Activated T-helper 17 cell treated with anti-CD3 and anti-CD28 coated beads, Interleukin-2, amount 50 U/mL, for 72 hours (primary cell): ENCODE data around the gene MT3. TPM values are rescaled to one million over a fixed set of nuclear protein-coding genes. Genes with fewer than 3 reads are reported as not detected.
A peak's percentile ranks its signal among the peaks of the same experiment; 100 is the strongest.

Experiments used
- ATAC-seq: fragments of 150-1000 bp; cut with Tn5 transposase; replicated peaks from 2 replicates; pipeline ENCODE4 v1.10.0; 2021; ENCODE audit warnings: mild to moderate bottlenecking, moderate library complexity
- H3K27ac Mint-ChIP-seq: one replicate; pipeline ENCODE4 v1.8.0; 2022; ENCODE audit warnings: mixed read lengths
- H3K27me3 Mint-ChIP-seq: one replicate; pipeline ENCODE4 v1.8.0; 2022; ENCODE audit warnings: mixed read lengths
- H3K36me3 Mint-ChIP-seq: one replicate; pipeline ENCODE4 v1.8.0; 2022; ENCODE audit warnings: low read depth, mild to moderate bottlenecking, mixed read lengths
- H3K4me1 Mint-ChIP-seq: one replicate; pipeline ENCODE4 v1.8.0; 2022; ENCODE audit warnings: mixed read lengths
- H3K4me3 Mint-ChIP-seq: one replicate; pipeline ENCODE4 v1.8.0; 2022; ENCODE audit warnings: mild to moderate bottlenecking, mixed read lengths
- H3K9me3 Mint-ChIP-seq: one replicate; pipeline ENCODE4 v1.8.0; 2022; ENCODE audit warnings: mixed read lengths
- total RNA-seq, 2 donors: library from RNA; stranded (reverse); gene quantifications; one replicate each; pipeline ENCODE4 v1.2.3, GENCODE V29; 2022

The MT3 gene
- total RNA-seq, 2 donors from 2014 or later = 3.0 to 73.8 TPM

DNA sequence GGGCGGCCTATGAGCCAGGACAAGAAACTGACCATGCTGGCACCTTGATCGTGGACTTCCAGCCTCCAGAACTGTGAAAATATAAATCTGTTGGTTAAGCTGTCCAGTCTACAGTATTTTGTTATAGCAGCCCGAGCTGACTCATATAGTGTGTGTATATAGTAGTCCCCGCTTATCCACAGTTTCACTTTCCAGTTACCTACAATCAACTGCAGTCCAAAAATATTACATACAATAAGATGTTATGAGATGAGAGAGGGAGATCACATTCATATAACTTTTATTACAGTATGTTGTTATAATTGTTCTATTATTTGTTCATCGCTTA lies 4.9 kb downstream of the MT3 start:
- Mint-ChIP-seq H3K27me3 (peaks cover 8% of the 10 kb centered on the region), H3K27ac (no peak overlapping the region), H3K36me3 (no peaks in the 10 kb centered on the region), H3K4me1 (peaks cover 5% of the 10 kb centered on the region), H3K9me3 (no peaks in the 10 kb centered on the region), H3K4me3 (no peak overlapping the region)
- ATAC-seq = no peak

DNA sequence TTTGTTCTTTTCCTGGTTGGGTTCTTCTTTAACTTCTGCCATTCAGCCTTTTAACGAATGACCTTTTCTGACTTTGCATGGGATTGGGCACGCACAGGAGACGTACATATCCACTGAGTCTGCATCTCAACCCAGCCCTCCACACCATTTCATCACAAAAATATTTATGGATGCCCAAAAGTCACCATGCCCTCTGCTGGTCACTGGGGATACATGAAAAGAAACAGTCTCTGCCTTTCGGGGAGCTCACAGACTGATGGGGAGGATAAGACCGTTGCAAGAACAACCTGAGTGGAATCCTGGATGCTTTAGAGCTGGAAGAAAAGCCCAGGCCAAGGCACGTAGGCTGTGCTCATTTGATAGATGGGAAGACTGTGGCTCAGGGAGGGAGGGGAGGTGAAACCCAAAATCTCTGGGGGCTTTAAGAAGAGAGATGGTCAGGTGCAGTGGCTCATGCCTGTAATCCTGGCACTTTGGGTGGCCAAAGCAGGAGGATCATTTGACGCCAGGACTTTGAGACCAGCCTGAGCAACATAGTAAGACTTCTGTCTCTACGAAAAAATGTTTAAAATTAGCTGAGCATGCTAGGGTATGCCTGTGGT lies 11.2 kb downstream of the MT3 start:
- no peak overlapping the region for H3K4me3 Mint-ChIP-seq
- ATAC-seq = peak; percentile 48
- H3K27ac Mint-ChIP-seq = no peak overlapping the region
- no peaks in the 10 kb centered on the region for H3K36me3 Mint-ChIP-seq
- H3K4me1 Mint-ChIP-seq = peaks cover 5% of the 10 kb centered on the region
- H3K9me3 Mint-ChIP-seq = no peaks in the 10 kb centered on the region
- H3K27me3 Mint-ChIP-seq = peaks cover 5% of the 10 kb centered on the region

DNA sequence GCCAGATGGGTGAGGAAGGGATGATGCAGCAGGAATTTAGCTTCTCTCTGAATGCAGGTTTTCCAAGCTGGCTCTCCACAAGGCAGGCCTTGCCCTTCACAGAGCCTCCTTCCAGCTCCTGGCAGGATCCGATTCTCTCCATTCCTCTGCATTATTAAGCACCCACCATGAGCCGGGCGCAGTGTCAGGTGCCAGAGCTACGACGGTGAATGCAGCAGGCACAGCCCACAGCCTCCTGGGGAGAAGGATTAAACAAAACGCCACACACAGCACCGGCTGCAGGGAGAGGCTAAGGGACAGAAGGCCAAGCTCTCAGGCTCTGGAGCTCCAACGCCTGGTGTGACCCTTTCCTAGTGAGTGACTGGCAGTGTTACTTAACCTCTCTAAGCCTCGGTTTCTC lies 12.0 kb downstream of the MT3 start:
- Mint-ChIP-seq H3K27ac (no peak overlapping the region), H3K4me1 (peaks cover 8% of the 10 kb centered on the region), H3K9me3 (no peaks in the 10 kb centered on the region), H3K4me3 (no peak overlapping the region), H3K27me3 (peaks cover 5% of the 10 kb centered on the region), H3K36me3 (no peaks in the 10 kb centered on the region)
- no peak for ATAC-seq

DNA sequence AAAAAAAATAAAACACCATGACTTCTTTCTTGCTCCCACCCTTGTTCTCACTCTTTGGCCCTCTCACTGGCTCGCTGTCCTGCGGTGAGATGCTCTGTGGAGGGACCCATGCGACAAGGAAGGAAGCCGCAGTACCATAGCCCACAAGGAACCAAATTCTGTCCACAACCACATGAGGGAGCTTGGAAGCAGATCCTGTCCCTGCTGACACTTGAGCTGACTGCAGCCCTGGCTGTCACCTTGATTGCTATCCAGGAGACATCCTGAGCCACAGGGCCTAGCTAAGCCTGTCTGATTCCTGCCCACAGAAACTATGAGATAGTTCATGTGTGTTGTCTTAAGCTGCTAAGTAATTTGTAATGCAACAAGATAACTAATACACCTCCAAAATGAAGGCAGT lies 14.3 kb downstream of the MT3 start:
- H3K27me3 Mint-ChIP-seq = peaks cover 5% of the 10 kb centered on the region
- H3K4me3 Mint-ChIP-seq = no peak overlapping the region
- no peak for ATAC-seq
- H3K9me3 Mint-ChIP-seq = no peaks in the 10 kb centered on the region
- no peak overlapping the region for H3K27ac Mint-ChIP-seq
- H3K36me3 Mint-ChIP-seq = no peaks in the 10 kb centered on the region
- peaks cover 16% of the 10 kb centered on the region for H3K4me1 Mint-ChIP-seq

DNA sequence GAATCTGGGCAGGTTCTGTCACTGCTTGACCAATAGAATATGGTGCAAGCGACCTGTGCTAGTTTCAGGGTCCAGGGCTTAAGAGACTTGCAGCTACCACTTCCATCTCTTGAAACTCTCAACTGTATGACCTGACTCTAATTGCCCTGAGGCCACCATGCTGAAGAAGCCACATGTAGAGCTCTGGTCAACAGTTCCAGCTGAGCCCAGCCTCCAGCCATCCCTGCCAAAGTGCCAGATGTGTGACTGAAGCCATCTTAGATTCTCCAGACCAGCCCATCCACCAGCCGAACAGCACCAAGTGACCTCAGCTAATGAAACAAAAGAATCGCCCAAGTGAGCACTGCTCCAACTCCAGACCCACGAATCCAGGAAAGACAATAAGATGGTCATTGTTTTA lies 15.6 kb downstream of the MT3 start:
- peaks cover 7% of the 10 kb centered on the region for H3K36me3 Mint-ChIP-seq

DNA sequence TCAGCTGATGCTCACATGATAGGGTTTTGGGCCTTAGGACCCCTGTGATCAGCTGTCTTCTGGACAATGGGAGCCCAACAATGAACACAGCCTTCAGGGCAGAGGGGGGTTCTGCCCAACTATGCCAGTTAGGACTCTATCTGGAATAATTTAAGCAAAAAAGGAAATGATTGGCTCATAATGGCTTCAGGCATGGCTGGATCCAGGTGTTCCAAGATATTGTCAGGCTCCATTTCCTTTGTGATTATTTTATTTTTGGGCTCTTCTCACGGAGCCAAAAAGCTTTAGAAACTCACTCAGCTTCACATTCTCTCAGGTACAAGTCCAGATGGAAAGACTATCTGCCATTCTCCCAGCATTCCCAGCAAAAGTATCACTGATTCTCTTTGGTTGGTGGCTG lies 16.1 kb downstream of the MT3 start:
- Mint-ChIP-seq H3K4me3 (no peak overlapping the region), H3K4me1 (peaks cover 26% of the 10 kb centered on the region), H3K27me3 (peaks cover 2% of the 10 kb centered on the region), H3K36me3 (peaks cover 7% of the 10 kb centered on the region), H3K9me3 (no peaks in the 10 kb centered on the region), H3K27ac (no peak overlapping the region)
- no peak for ATAC-seq

More for the DNA sequence above, 15.6 kb downstream of the MT3 start:
- no peaks in the 10 kb centered on the region for H3K9me3 Mint-ChIP-seq
- no peak overlapping the region for H3K27ac Mint-ChIP-seq
- no peak overlapping the region for H3K4me3 Mint-ChIP-seq
- peaks cover 21% of the 10 kb centered on the region for H3K4me1 Mint-ChIP-seq
- no peak for ATAC-seq
- H3K27me3 Mint-ChIP-seq = peaks cover 5% of the 10 kb centered on the region

DNA sequence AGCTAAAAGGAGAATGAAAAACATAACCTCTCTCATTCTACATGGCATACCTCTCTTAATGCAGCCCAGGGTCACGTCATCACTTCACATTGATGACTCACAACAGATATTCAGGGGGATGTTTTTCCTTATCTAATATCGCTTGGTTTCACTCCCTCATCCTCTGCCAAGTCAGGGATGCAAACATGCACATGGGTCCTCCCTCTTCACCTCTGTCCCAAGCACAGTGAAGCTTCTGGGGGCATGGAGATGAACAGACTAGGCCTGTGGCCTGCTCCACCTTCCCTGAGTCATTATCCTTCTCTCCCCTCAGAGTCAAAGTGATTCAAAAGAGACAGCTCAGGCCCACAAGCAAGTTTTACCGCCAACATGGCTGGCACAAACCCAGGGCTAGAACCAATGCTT lies 16.7 kb downstream of the MT3 start:
- H3K27ac Mint-ChIP-seq = no peak overlapping the region
- H3K4me3 Mint-ChIP-seq = peak overlapping the region; percentile 98
- peaks cover 7% of the 10 kb centered on the region for H3K36me3 Mint-ChIP-seq
- H3K9me3 Mint-ChIP-seq = no peaks in the 10 kb centered on the region
- ATAC-seq = no peak
- H3K27me3 Mint-ChIP-seq = no peaks in the 10 kb centered on the region
- peaks cover 32% of the 10 kb centered on the region for H3K4me1 Mint-ChIP-seq

DNA sequence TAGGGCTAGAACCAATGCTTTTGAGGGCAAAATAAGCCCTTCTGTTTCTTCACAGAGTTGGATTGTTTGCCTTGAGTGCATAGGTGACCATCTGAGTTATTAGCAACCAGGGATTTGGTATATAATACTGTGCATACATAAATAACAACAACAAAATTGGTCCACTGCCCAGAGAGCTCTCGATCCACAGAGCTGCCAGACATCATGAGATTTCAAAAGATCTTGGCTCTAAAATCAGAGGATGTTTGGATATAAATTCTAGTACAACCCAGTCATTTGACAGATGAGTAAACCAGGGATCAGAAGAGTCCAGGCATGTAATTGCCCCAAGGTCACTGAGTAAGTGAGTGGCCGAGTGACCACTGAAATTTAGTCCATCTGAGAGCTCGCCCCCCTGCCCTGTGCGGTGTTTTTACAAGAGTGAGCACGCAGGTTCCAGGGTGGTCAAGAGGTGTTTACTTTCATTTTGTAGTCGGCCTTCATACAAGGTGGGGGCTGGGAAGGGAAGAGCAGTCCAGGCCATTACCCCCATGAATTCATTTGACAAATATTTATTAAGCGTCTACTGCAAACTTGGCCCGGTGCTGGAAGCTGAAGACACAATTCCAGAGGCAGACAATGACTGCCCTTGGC lies 17.3 kb downstream of the MT3 start:
- ATAC-seq = no peak
- no peaks in the 10 kb centered on the region for H3K27me3 Mint-ChIP-seq
- H3K9me3 Mint-ChIP-seq = no peaks in the 10 kb centered on the region
- H3K4me3 Mint-ChIP-seq = peak overlapping the region; percentile 98
- H3K36me3 Mint-ChIP-seq = peaks cover 7% of the 10 kb centered on the region
- peaks cover 37% of the 10 kb centered on the region for H3K4me1 Mint-ChIP-seq
- H3K27ac Mint-ChIP-seq = no peak overlapping the region

DNA sequence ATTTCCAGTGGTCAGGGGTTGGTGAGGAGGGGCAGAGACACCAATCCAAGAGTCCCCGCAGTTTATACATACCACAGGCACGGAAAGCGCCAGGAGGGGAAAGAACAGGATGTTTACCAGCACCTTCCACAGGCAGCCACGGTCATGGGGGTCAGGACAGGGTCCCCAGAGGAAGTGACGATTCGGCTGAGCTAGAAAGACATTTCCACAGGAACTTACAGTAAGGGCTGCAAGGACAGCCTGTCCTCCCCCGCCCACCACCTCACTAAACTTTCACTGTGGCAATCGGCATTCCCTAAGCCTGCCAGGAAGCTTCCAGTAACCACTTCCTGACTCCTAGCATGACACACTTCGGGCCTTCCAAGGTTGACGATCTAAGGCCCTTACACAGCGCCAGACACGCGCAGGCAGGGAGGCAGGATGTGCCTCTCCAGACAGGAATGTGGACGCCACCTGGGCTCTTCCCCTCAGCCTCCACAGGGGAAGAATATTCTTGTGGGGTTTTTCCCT lies 17.8 kb downstream of the MT3 start:
- Mint-ChIP-seq H3K9me3 (no peaks in the 10 kb centered on the region), H3K36me3 (peaks cover 7% of the 10 kb centered on the region), H3K4me3 (peak overlapping the region; percentile 98), H3K27me3 (no peaks in the 10 kb centered on the region), H3K27ac (no peak overlapping the region), H3K4me1 (peaks cover 37% of the 10 kb centered on the region)
- ATAC-seq = no peak

DNA sequence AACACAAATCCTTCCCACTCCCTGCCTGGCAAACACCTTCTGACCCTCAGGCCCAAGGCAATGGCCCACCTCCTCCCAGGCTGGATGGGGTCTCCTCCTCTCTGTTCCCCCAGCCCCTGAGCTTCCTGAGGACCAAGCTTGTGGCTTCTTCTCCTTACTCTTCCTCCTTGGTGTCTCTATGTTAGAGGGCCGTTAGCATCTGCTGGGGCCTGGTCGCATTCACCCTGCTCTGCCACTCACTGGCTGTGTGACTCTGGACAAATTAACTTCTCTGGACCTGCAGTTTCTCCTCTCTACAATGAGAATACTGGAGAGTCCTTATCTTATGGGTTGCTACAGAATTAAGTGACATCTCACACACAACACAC lies 18.3 kb downstream of the MT3 start:
- Mint-ChIP-seq H3K9me3 (no peaks in the 10 kb centered on the region), H3K4me3 (peak overlapping the region; percentile 98), H3K27ac (peak overlapping the region; percentile 80), H3K36me3 (peaks cover 12% of the 10 kb centered on the region), H3K27me3 (no peaks in the 10 kb centered on the region), H3K4me1 (peaks cover 41% of the 10 kb centered on the region)
- ATAC-seq = no peak

DNA sequence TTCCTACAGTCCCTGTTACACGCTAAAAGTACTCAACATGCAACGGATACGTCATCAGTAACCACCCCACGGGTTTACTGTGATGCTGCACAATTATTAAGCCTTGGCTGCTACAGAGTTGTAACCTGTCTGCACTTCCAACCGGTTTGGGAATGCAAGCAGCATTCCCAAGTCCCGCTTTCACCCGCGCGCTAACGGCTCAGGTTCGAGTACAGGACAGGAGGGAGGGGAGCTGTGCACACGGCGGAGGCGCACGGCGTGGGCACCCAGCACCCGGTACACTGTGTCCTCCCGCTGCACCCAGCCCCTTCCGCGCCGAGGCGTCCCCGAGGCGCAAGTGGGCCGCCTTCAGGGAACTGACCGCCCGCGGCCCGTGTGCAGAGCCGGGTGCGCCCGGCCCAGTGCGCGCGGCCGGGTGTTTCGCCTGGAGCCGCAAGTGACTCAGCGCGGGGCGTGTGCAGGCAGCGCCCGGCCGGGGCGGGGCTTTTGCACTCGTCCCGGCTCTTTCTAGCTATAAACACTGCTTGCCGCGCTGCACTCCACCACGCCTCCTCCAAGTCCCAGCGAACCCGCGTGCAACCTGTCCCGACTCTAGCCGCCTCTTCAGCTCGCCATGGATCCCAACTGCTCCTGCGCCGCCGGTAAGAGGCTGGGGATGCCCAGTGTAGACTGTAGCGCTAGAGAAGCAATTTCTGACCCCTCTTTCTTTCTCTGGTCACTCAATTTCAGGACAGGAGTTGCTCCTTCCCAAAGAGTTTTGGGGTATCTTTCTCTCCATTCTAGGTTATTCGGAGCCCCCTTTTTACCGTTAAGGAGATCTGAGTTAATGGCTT lies 18.9 kb downstream of the MT3 start, which contains the start of gene MT2A:
MT2A (plus strand) TSS at position 542 of the 833 bp plus-strand sequence; CDS start at position 614, 72 bp downstream.
- Mint-ChIP-seq H3K9me3 (no peaks in the 10 kb centered on the region), H3K27ac (peak within 1 kb of the TSS; percentile 95), H3K27me3 (no peaks in the 10 kb centered on the region), H3K36me3 (peaks cover 13% of the 10 kb centered on the region), H3K4me3 (peak within 1 kb of the TSS; percentile 98), H3K4me1 (peaks cover 42% of the 10 kb centered on the region)
- ATAC-seq = peak; percentile 73

DNA sequence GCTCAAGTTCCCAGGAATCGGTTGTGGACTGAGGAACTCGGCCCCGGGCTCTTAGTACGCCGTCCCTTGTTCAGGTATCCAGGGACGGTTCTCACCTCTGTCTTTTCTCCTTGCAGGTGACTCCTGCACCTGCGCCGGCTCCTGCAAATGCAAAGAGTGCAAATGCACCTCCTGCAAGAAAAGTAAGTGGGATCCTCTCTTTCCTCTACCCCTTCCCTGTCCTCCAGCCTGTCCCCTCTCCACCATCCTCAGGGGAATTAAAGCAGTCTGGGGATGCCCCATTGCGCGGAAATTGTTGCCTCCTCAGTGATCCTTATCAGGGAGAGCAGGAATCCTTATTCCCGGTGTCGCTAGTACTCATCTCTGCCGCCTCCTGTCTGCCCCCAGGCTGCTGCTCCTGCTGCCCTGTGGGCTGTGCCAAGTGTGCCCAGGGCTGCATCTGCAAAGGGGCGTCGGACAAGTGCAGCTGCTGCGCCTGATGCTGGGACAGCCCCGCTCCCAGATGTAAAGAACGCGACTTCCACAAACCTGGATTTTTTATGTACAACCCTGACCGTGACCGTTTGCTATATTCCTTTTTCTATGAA lies 19.6 kb downstream of the MT3 start:
- Mint-ChIP-seq H3K9me3 (no peaks in the 10 kb centered on the region), H3K27me3 (no peaks in the 10 kb centered on the region), H3K4me1 (peaks cover 48% of the 10 kb centered on the region), H3K27ac (peak overlapping the region; percentile 95), H3K36me3 (peaks cover 13% of the 10 kb centered on the region), H3K4me3 (peak overlapping the region; percentile 98)
- ATAC-seq = no peak

DNA sequence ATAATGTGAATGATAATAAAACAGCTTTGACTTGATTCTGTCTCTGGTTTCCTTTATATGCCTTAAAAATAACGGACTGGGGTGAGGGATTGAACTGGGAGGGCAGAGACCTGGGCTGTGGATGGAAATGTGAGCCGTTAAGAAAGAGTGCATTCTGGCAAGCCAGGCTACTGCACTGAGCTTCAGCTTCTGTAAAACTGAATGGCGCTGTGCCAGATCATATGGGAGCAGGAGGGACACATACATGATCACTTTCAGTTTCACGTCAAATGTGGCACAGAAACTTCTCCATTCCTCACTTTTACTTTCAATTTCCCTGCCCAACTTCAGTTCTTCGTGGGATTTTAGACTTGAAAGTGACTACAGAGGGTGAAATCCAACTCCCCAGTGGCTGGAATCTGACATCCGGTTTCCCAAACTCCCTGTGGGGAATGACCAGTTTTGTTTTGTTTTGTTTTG lies 20.2 kb downstream of the MT3 start:
- H3K4me3 Mint-ChIP-seq = peak overlapping the region; percentile 98
- peak; percentile 28 for ATAC-seq
- H3K9me3 Mint-ChIP-seq = no peaks in the 10 kb centered on the region

DNA sequence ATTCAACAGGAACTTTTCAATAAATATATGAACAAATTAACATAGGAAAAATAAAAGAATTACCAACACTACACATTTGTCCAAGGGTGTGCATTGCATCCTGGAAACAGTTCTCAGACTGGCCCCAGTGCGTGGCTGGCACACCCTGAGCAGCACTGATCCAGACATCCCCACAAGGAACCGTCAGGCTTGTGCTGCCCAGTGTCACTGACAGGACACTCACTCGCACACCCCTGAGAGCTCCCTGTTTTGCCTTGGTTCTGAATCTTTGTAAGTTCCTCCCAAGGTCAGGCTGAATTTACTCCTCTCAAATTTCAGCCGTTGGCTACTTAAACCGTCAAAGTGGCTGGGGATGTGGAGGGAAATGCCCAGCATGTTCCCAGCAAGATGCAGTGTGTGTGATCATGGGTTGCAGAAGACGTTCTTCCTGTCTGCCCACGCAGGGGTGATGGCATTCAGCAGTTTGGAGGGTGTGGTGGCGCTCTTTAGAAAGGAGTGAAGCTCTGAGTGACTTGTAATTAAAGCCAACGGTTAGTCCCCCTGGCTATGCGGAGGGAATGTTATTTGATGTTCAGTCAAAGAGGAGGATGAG lies 20.8 kb downstream of the MT3 start:
- no peaks in the 10 kb centered on the region for H3K27me3 Mint-ChIP-seq
- H3K4me3 Mint-ChIP-seq = peak overlapping the region; percentile 98
- H3K36me3 Mint-ChIP-seq = peaks cover 13% of the 10 kb centered on the region
- H3K4me1 Mint-ChIP-seq = peaks cover 60% of the 10 kb centered on the region
- H3K27ac Mint-ChIP-seq = peak overlapping the region; percentile 95
- ATAC-seq = peak; percentile 64
- no peaks in the 10 kb centered on the region for H3K9me3 Mint-ChIP-seq

More for the DNA sequence above, 20.2 kb downstream of the MT3 start:
- peaks cover 54% of the 10 kb centered on the region for H3K4me1 Mint-ChIP-seq
- H3K36me3 Mint-ChIP-seq = peaks cover 13% of the 10 kb centered on the region
- no peaks in the 10 kb centered on the region for H3K27me3 Mint-ChIP-seq
- peak overlapping the region; percentile 95 for H3K27ac Mint-ChIP-seq
